GM21360 (cell line): ENCODE results near the gene DNAH8.

ENCODE experiments used
- ATAC-seq: cut with Tn5 transposase; IDR thresholded peaks from one replicate; pipeline ENCODE4 v1.9.1; 2021; ENCODE audit warnings: mild to moderate bottlenecking, moderate library complexity; ENCODE audit not compliant: unreplicated experiment

Gene DNAH8

GRCh38 chr6:38701551-38701950 is 13.6 kb upstream of the DNAH8 start:
- ATAC-seq = no peak

GRCh38 chr6:38702558-38703397 is 12.3 kb upstream of the DNAH8 start, which contains the start of gene GLO1:
GLO1 (minus strand) TSS chr6:38703145; CDS start chr6:38703054, 91 bp downstream.
- peak; percentile 99 for ATAC-seq

GRCh38 chr6:38703949-38704590 is 11.0 kb upstream of the DNAH8 start:
- no peak for ATAC-seq

GRCh38 chr6:38705924-38706323 is 9.2 kb upstream of the DNAH8 start:
- ATAC-seq = no peak

GRCh38 chr6:38708496-38708895 is 6.6 kb upstream of the DNAH8 start:
- no peak for ATAC-seq

GRCh38 chr6:38713812-38714211 is 1.3 kb upstream of the DNAH8 start:
- no peak for ATAC-seq

- ATAC-seq = no peak
Measured at GRCh38 chr6:38714239-38715015, 684 bp upstream of the DNAH8 start.

- ATAC-seq = no peak
Measured at GRCh38 chr6:38716825-38717224, 1.7 kb downstream of the DNAH8 start.

GRCh38 chr6:38719358-38719757 is 4.2 kb downstream of the DNAH8 start:
- ATAC-seq = no peak

- no peak for ATAC-seq
Measured at GRCh38 chr6:38720295-38720694, 5.2 kb downstream of the DNAH8 start.

- no peak for ATAC-seq
Measured at GRCh38 chr6:38722038-38722437, 6.9 kb downstream of the DNAH8 start.

GRCh38 chr6:38722727-38723334 is 7.7 kb downstream of the DNAH8 start:
- ATAC-seq = no peak

- no peak for ATAC-seq
Measured at GRCh38 chr6:38723783-38724182, 8.7 kb downstream of the DNAH8 start.

- no peak for ATAC-seq
Measured at GRCh38 chr6:38724343-38724742, 9.2 kb downstream of the DNAH8 start.

GRCh38 chr6:38725414-38726183 is 10.5 kb downstream of the DNAH8 start:
- ATAC-seq = no peak

GRCh38 chr6:38728203-38728602 is 13.1 kb downstream of the DNAH8 start:
- no peak for ATAC-seq

- ATAC-seq = no peak
Measured at GRCh38 chr6:38730140-38730862, 15.2 kb downstream of the DNAH8 start.

GRCh38 chr6:38736951-38737350 is 21.8 kb downstream of the DNAH8 start:
- no peak for ATAC-seq

GRCh38 chr6:38738261-38738660 is 23.1 kb downstream of the DNAH8 start:
- no peak for ATAC-seq

GRCh38 chr6:38739532-38739931 is 24.4 kb downstream of the DNAH8 start:
- no peak for ATAC-seq
